ENCODE results near the gene ZNF512. TPM values are rescaled to one million over a fixed set of nuclear protein-coding genes. Genes with fewer than 3 reads are reported as not detected.

Gene ZNF512
- total and polyA plus RNA-seq, 9 of the 15 experiments (the other 6 are each of a cell fraction or from before 2014, with no cell fraction given) = 24.7 to 101 (median 65.9) TPM

DNA sequence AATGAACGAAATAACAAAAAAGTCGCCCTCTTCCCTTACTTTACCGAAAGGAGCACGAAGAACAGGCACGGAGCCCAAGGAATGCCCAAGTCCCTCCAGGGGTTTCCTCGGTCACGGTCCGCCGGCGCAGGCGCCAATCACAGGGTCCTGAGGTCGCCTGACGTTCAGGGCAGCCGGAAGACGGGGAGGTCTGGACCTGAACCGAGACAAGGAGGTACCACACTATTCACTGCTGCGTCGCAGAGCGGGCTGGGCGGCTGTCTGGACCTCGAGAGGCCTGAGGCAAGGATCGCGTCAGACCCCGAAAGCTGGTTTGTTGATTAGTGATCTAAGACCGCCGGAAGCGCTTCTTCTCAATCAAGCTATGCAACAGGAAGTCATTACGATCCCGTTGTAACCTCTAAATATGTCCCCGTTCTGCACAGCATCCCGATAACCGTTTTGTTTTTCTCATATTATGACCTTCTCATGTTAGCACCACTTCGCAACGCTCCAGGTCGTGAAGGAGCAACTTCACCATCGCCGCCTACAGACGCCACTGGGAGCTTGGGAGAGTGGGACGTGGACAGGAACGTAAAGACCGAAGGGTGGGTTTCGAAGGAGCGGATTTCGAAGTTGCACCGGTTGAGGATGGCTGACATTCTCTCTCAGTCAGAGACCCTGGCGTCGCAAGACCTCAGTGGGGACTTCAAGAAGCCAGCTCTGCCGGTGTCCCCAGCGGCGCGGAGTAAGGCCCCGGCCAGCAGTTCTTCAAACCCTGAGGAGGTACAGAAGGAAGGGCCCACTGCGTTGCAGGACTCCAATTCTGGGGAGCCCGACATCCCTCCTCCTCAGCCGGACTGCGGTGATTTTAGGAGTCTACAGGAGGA, 80.7 kb downstream of the ZNF512 start, which contains the start of the genes SLC4A1AP and SUPT7L (continued):
- TF ChIP-seq LCOR (CRISPR knock-in tag; IDR thresholded peaks at IDR 0.05) = peak; percentile 77
- no peak for TF ChIP-seq ZBTB8A (IDR thresholded peaks at IDR 0.05; ENCODE audit: partially characterized antibody)
- TF ChIP-seq HSF4 (CRISPR knock-in tag; IDR thresholded peaks at IDR 0.05; ENCODE audit: borderline replicate concordance) = no peak
- TF ChIP-seq, protein P1, sequence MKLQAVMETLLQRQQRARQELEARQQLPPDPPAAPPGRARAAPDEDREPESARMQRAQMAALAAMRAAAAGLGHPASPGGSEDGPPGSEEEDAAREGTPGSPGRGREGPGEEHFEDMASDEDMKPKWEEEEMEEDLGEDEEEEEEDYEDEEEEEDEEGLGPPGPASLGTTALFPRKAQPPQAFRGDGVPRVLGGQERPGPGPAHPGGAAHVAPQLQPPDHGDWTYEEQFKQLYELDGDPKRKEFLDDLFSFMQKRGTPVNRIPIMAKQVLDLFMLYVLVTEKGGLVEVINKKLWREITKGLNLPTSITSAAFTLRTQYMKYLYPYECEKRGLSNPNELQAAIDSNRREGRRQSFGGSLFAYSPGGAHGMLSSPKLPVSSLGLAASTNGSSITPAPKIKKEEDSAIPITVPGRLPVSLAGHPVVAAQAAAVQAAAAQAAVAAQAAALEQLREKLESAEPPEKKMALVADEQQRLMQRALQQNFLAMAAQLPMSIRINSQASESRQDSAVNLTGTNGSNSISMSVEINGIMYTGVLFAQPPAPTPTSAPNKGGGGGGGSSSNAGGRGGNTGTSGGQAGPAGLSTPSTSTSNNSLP (IDR thresholded peaks at IDR 0.05; ENCODE audit: borderline replicate concordance, low read depth, low read length) = no peak
- TF ChIP-seq DIDO1 (tag; IDR thresholded peaks at IDR 0.05; ENCODE audit: low read depth) = peak; percentile 100
- TF ChIP-seq HNRNPH1 (optimal IDR thresholded peaks at IDR 0.05; ENCODE audit: low read depth, low read length) = no peak
- TF ChIP-seq ZKSCAN8 (CRISPR knock-in tag; IDR thresholded peaks at IDR 0.05) = no peak
- TF ChIP-seq, protein P2, sequence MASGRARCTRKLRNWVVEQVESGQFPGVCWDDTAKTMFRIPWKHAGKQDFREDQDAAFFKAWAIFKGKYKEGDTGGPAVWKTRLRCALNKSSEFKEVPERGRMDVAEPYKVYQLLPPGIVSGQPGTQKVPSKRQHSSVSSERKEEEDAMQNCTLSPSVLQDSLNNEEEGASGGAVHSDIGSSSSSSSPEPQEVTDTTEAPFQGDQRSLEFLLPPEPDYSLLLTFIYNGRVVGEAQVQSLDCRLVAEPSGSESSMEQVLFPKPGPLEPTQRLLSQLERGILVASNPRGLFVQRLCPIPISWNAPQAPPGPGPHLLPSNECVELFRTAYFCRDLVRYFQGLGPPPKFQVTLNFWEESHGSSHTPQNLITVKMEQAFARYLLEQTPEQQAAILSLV (tag; IDR thresholded peaks at IDR 0.05) = peak; percentile 75; the same call in 1 of the 2 replicates
- TF ChIP-seq ZBED1 (IDR thresholded peaks at IDR 0.05) = peak; percentile 64; the same call in 1 of the 2 replicates
- no peak for TF ChIP-seq ZKSCAN3 (CRISPR knock-in tag; IDR thresholded peaks at IDR 0.05)
- TF ChIP-seq FOXA3 (CRISPR knock-in tag; conservative IDR thresholded peaks at IDR 0.05 in 1 of 2, IDR thresholded peaks at IDR 0.05 in 1 of 2) = peak in 1 of 2 experiments; percentile 33; a peak in 1 of 4 replicates
- TF ChIP-seq, protein P3, sequence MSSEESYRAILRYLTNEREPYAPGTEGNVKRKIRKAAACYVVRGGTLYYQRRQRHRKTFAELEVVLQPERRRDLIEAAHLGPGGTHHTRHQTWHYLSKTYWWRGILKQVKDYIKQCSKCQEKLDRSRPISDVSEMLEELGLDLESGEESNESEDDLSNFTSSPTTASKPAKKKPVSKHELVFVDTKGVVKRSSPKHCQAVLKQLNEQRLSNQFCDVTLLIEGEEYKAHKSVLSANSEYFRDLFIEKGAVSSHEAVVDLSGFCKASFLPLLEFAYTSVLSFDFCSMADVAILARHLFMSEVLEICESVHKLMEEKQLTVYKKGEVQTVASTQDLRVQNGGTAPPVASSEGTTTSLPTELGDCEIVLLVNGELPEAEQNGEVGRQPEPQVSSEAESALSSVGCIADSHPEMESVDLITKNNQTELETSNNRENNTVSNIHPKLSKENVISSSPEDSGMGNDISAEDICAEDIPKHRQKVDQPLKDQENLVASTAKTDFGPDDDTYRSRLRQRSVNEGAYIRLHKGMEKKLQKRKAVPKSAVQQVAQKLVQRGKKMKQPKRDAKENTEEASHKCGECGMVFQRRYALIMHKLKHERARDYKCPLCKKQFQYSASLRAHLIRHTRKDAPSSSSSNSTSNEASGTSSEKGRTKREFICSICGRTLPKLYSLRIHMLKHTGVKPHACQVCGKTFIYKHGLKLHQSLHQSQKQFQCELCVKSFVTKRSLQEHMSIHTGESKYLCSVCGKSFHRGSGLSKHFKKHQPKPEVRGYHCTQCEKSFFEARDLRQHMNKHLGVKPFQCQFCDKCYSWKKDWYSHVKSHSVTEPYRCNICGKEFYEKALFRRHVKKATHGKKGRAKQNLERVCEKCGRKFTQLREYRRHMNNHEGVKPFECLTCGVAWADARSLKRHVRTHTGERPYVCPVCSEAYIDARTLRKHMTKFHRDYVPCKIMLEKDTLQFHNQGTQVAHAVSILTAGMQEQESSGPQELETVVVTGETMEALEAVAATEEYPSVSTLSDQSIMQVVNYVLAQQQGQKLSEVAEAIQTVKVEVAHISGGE (CRISPR knock-in tag; IDR thresholded peaks at IDR 0.05) = peak; percentile 99
- TF ChIP-seq NR2C1 (IDR thresholded peaks at IDR 0.05) = peak; percentile 98
- TF ChIP-seq NR2C1 (tag; IDR thresholded peaks at IDR 0.05) = peak; percentile 99
- TF ChIP-seq MEIS2 (IDR thresholded peaks at IDR 0.05; ENCODE audit: partially characterized antibody) = peak; percentile 19
- peak; percentile 70 for TF ChIP-seq SMAD1 (IDR thresholded peaks at IDR 0.05; ENCODE audit: low read depth, low read length, partially characterized antibody)
- TF ChIP-seq EP400 (IDR thresholded peaks at IDR 0.05) = peak; percentile 96
- TF ChIP-seq SIX5 (IDR thresholded peaks at IDR 0.05; ENCODE audit: borderline replicate concordance in 1 of 2, insufficient read depth in 1 of 2, low read depth in 1 of 2, low read length in 2 of 2) = peak; percentile 48 to 55; a peak in 3 of 4 replicates
- peak; percentile 53; the same call in 1 of the 2 replicates for TF ChIP-seq RAD51 (IDR thresholded peaks at IDR 0.05; ENCODE audit: borderline replicate concordance, low read depth)
- no peak; the same call in 1 of the 2 replicates for TF ChIP-seq ZBTB17 (CRISPR knock-in tag; IDR thresholded peaks at IDR 0.05)
- no peak for TF ChIP-seq SAFB2 (IDR thresholded peaks at IDR 0.05; ENCODE audit: borderline replicate concordance, low read depth, low read length, severe bottlenecking)

All from K562 (cell line).